Activated CD8-positive, alpha-beta memory T cell treated with anti-CD3 and anti-CD28 coated beads, Interleukin-2, amount 50 U/mL, for 24 hours (primary cell): Measurements from ENCODE around the gene SYNRG.

Experiments used
- DNase-seq: peaks from one replicate; pipeline ENCODE4 v3.0.0-alpha.2; 2020; ENCODE audit errors: extremely low read depth

The SYNRG gene

DNA sequence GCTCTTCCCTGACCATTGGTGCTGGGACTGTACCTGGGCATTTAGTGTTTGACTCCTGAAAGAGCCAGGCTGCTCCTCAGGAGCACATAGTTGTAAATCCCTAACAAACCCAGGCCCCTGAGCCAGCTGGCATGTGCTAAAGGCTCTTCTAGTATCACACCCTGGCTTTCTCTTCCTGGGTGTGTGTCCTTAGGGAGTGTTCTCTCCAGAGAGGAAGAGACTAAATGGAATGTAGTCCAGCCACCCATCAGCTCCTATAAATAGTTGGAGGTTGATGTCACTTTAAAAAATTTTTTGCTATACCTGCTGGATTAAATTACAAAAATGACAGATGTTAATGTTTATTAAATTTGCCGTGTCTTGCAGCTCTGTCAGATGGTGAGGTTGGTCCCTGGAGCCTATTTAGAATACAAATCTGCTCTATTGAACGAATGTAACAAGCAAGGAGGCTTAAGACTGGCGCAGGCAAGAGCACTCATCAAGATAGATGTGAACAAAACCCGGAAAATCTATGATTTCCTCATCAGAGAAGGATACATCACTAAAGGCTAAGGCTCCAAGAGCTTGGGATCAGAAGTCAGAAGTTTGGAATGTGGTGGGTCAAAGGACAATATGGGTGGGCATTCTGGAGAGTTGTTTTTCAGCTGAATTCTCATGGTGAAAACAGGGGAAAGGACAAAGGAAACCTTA lies 132.6 kb downstream of the SYNRG start:
- DNase-seq = no peak

GRCh38 chr17:37475731-37476420 lies 133.3 kb downstream of the SYNRG start:
- no peak for DNase-seq

- no peak for DNase-seq
These were observed 139.0 kb downstream of the SYNRG start for GRCh38 chr17:37470181-37470580.

GRCh38 chr17:37466471-37466870 lies 142.7 kb downstream of the SYNRG start:
- DNase-seq = no peak

DNA sequence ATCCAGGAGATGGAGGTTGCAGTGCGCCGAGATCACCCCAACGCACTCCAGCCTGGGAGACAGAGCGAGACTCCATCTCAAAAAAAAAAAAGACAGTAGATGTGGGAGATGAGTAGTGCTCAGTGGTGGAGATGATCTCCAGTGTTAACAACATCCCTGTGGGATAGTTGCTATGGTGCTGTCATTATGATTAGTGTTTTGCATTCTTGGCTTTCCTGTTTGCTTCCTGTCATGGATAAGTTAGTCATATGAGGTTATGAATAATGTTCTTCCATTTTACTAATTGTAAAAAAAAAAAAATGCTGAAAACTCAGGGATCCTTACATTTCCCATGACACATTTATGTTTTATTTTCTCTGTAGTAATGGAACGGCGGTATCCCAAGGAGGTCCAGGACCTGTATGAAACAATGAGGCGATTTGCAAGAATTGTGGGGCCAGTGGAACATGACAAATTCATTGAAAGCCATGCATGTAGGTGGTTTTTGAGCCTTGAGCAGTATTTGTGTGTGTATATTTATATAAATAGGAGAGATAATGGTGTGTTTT lies 144.1 kb downstream of the SYNRG start:
- no peak for DNase-seq
